Activated T-cell treated with anti-CD3 and anti-CD28 coated beads for 48 hours (primary cell): ENCODE measurements around the gene CD14.
"Not testable (repeated sequence)": the region's sequence is repeated elsewhere in the genome, so short reads cannot be mapped to it uniquely, and the experiment has no call there.

Source experiments
- DNase-seq: peaks from one replicate; pipeline ENCODE4 v3.0.0-alpha.2; 2020; ENCODE audit warnings: low read depth

Gene CD14

DNA sequence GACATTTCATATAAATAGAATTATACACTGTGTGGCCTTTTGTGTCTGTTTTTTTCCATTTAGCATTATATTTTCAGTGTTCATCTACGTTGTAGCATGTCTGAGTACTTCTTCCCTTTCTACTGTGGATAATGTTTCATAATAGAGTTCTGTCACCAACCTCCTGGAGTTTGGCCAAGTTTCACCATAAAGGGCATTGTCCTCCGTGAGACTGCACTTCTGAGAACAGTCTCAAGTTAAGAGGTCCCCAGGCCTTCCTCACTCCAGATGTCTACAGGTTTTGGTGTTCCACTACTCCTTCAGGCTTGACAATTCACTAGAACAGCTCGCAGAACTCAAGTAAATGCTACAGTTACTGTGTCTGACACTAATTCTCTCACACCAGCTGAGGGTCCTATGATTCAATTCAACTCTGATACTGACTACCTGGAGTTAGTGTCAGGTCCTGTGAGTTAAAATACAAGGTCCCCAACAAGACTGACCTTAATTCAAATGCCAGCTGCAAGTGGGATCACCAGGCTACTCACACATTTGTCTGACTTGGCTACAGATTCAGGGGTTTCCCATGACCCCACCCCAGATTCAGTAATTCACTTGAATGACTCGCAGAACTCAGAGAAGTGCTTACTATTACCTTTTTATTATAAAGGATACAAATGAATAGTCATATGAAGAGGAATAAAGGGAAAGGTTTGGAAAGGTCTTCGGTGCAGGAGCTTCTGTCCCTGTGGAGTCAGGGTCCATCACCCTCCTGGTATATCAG lies 37.3 kb downstream of the CD14 start:
- no peak for DNase-seq

DNA sequence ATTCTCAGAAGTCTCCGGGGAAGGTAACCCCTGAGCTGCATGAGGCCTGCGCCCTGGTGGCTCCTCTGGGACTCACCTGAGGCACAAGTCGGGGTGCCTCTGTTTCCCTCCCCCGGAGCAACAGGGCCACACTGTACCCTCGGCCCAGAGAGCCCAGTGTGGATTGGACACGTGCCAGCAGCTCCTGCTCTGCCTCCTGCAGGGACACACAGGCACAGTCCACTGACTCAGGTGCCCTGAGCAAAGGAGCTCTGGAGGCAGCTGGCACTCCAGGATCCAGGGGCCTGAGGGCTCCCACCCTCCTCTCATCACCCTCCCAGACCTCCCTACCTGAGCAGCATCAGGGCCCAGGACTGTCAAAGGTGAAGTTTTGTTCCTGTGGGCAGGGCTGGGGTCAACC lies 38.8 kb downstream of the CD14 start:
- DNase-seq: no peak

- DNase-seq: not testable (repeated sequence)
These were observed 39.9 kb downstream of the CD14 start for GRCh38 chr5:140593070-140593469.

- DNase-seq: no peak
These were observed 41.1 kb downstream of the CD14 start for GRCh38 chr5:140591747-140592372.

- DNase-seq: no peak
These were observed 42.1 kb downstream of the CD14 start for GRCh38 chr5:140590861-140591260.

GRCh38 chr5:140588311-140589070 lies 44.5 kb downstream of the CD14 start:
- no peak for DNase-seq

GRCh38 chr5:140587495-140587894 lies 45.5 kb downstream of the CD14 start:
- no peak for DNase-seq
